HK-2 (cell line): ENCODE measurements around the gene NBEAL1.
"Not testable (repeated sequence)": the region's sequence is repeated elsewhere in the genome, so short reads cannot be mapped to it uniquely, and the experiment has no call there.

Experiments used
- DNase-seq: peaks from one replicate; pipeline ENCODE4 v3.0.0-alpha.2; 2018; ENCODE audit not compliant: unreplicated experiment

Gene NBEAL1

GRCh38 chr2:203039211-203039610 is 24.5 kb downstream of the NBEAL1 start:
- DNase-seq: not testable (repeated sequence)

- DNase-seq: no peak
Observed at GRCh38 chr2:203040966-203041521, 26.4 kb downstream of the NBEAL1 start.

- no peak for DNase-seq
Observed at GRCh38 chr2:203042178-203042577, 27.5 kb downstream of the NBEAL1 start.

GRCh38 chr2:203043226-203043625 is 28.6 kb downstream of the NBEAL1 start:
- DNase-seq: no peak

GRCh38 chr2:203045867-203046266 is 31.2 kb downstream of the NBEAL1 start:
- no peak for DNase-seq

- no peak for DNase-seq
Observed at GRCh38 chr2:203052539-203052938, 37.9 kb downstream of the NBEAL1 start.

GRCh38 chr2:203059567-203060240 is 45.0 kb downstream of the NBEAL1 start:
- DNase-seq: no peak

- DNase-seq: no peak
Observed at GRCh38 chr2:203061346-203061745, 46.7 kb downstream of the NBEAL1 start.

GRCh38 chr2:203062126-203062525 is 47.5 kb downstream of the NBEAL1 start:
- no peak for DNase-seq

GRCh38 chr2:203066519-203067091 is 51.9 kb downstream of the NBEAL1 start:
- DNase-seq: not testable (repeated sequence)

- DNase-seq: no peak
Observed at GRCh38 chr2:203070701-203071100, 56.0 kb downstream of the NBEAL1 start.

- DNase-seq: no peak
Observed at GRCh38 chr2:203071148-203071547, 56.5 kb downstream of the NBEAL1 start.

- no peak for DNase-seq
Observed at GRCh38 chr2:203072371-203072770, 57.7 kb downstream of the NBEAL1 start.

- no peak for DNase-seq
Observed at GRCh38 chr2:203077451-203077850, 62.8 kb downstream of the NBEAL1 start.

- no peak for DNase-seq
Observed at GRCh38 chr2:203080447-203081045, 65.9 kb downstream of the NBEAL1 start.

GRCh38 chr2:203083328-203083727 is 68.7 kb downstream of the NBEAL1 start:
- DNase-seq: no peak

GRCh38 chr2:203086381-203086780 is 71.7 kb downstream of the NBEAL1 start:
- DNase-seq: not testable (repeated sequence)

GRCh38 chr2:203090721-203091120 is 76.0 kb downstream of the NBEAL1 start:
- not testable (repeated sequence) for DNase-seq

- DNase-seq: no peak
Observed at GRCh38 chr2:203097735-203098134, 83.1 kb downstream of the NBEAL1 start.

- DNase-seq: not testable (repeated sequence)
Observed at GRCh38 chr2:203102357-203102756, 87.7 kb downstream of the NBEAL1 start.

- no peak for DNase-seq
Observed at GRCh38 chr2:203104273-203104672, 89.6 kb downstream of the NBEAL1 start.

- no peak for DNase-seq
Observed at GRCh38 chr2:203105996-203106395, 91.3 kb downstream of the NBEAL1 start.

GRCh38 chr2:203110496-203110895 is 95.8 kb downstream of the NBEAL1 start:
- not testable (repeated sequence) for DNase-seq
